SK-N-SH treated with all-trans-retinoic acid at 6 μM for 48 hours (cell line): ENCODE results near the gene PRR18.

Source experiments
- ATAC-seq: fragments of 200-7000 bp; cut with Tn5 transposase; 3 replicates; pipeline ENCODE4 v1.9.1; 2020; ENCODE audit warnings: mild to moderate bottlenecking, moderate library complexity
- ARNTL ChIP-seq: fragments of 450-650 bp; formaldehyde crosslinking; IDR thresholded peaks from 2 replicates; pipeline ENCODE4 v1.5.0; 2020; ENCODE audit warnings: low read depth, mild to moderate bottlenecking, moderate library complexity, borderline replicate concordance
- BACH2 ChIP-seq: fragments of 250-450 bp; sonication (Bioruptor Pico); IDR thresholded peaks from 2 replicates; pipeline ENCODE4 v1.9.0; 2021; ENCODE audit warnings: mild to moderate bottlenecking, borderline replicate concordance
- CREB5 ChIP-seq: fragments of 250-450 bp; sonication (Bioruptor Pico); IDR thresholded peaks from 2 replicates; pipeline ENCODE4 v1.5.1; 2020; ENCODE audit warnings: low read depth, mild to moderate bottlenecking, moderate library complexity
- CSDC2 ChIP-seq: fragments of 250-450 bp; sonication (Bioruptor Pico); IDR thresholded peaks from 2 replicates; pipeline ENCODE4 v1.5.0; 2020; ENCODE audit warnings: mild to moderate bottlenecking, moderate library complexity
- CSRNP3 ChIP-seq: fragments of 250-450 bp; sonication (Bioruptor Pico); IDR thresholded peaks from 2 replicates; pipeline ENCODE4 v1.5.1; 2021; ENCODE audit warnings: mild to moderate bottlenecking, moderate library complexity
- ESRRG ChIP-seq: fragments of 250-450 bp; sonication (Bioruptor Pico); IDR thresholded peaks from 2 replicates; pipeline ENCODE4 v1.6.1; 2021; ENCODE audit warnings: mild to moderate bottlenecking
- GLIS3 ChIP-seq: fragments of 250-450 bp; sonication (Bioruptor Pico); IDR thresholded peaks from 2 replicates; pipeline ENCODE4 v1.5.0; 2020; ENCODE audit warnings: mild to moderate bottlenecking, moderate library complexity
- ISL1 ChIP-seq: fragments of 250-450 bp; sonication (Bioruptor Pico); IDR thresholded peaks from 2 replicates; pipeline ENCODE4 v2.1.2; 2022; ENCODE audit warnings: mild to moderate bottlenecking, moderate library complexity
- PATZ1 ChIP-seq: fragments of 250-450 bp; sonication (Bioruptor Pico); IDR thresholded peaks from 2 replicates; pipeline ENCODE4 v1.8.0; 2020; ENCODE audit warnings: mild to moderate bottlenecking, moderate library complexity, borderline replicate concordance
- POU6F1 ChIP-seq: fragments of 250-450 bp; sonication (Bioruptor Pico); IDR thresholded peaks from 2 replicates; pipeline ENCODE4 v1.8.0; 2021; ENCODE audit warnings: low read depth, mild to moderate bottlenecking, moderate library complexity, borderline replicate concordance
- PPARA ChIP-seq: fragments of 250-450 bp; sonication (Bioruptor Pico); IDR thresholded peaks from 2 replicates; pipeline ENCODE4 v1.5.0; 2020; ENCODE audit warnings: mild to moderate bottlenecking, borderline replicate concordance
- RARB ChIP-seq: fragments of 250-450 bp; sonication (Bioruptor Pico); IDR thresholded peaks from 2 replicates; pipeline ENCODE4 v1.8.0; 2021; ENCODE audit warnings: mild to moderate bottlenecking, moderate library complexity
- SNAI2 ChIP-seq: fragments of 250-450 bp; sonication (Bioruptor Pico); IDR thresholded peaks from 2 replicates; pipeline ENCODE4 v1.5.0; 2020; ENCODE audit warnings: mild to moderate bottlenecking, moderate library complexity
- TCF4 ChIP-seq: fragments of 250-450 bp; sonication (Bioruptor Pico); IDR thresholded peaks from 2 replicates; pipeline ENCODE4 v1.8.0; 2021; ENCODE audit warnings: mild to moderate bottlenecking, moderate library complexity, borderline replicate concordance
- TOX ChIP-seq: fragments of 250-450 bp; sonication (Bioruptor Pico); IDR thresholded peaks from 2 replicates; pipeline ENCODE4 v1.8.0; 2021; ENCODE audit warnings: mild to moderate bottlenecking, moderate library complexity, borderline replicate concordance
- TSHZ2 ChIP-seq: fragments of 250-450 bp; sonication (Bioruptor Pico); IDR thresholded peaks from 2 replicates; pipeline ENCODE4 v1.5.0; 2020; ENCODE audit warnings: mild to moderate bottlenecking, moderate library complexity
- ZC3H10 ChIP-seq: fragments of 250-450 bp; sonication (Bioruptor Pico); IDR thresholded peaks from 2 replicates; pipeline ENCODE4 v1.5.1; 2021; ENCODE audit warnings: mild to moderate bottlenecking, moderate library complexity
- ZFP3 ChIP-seq: fragments of 250-450 bp; sonication (Bioruptor Pico); IDR thresholded peaks from 2 replicates; pipeline ENCODE4 v1.5.0; 2020; ENCODE audit warnings: mild to moderate bottlenecking, moderate library complexity
- ZFP30 ChIP-seq: fragments of 450-650 bp; formaldehyde crosslinking; IDR thresholded peaks from 2 replicates; pipeline ENCODE4 v1.5.0; 2022; ENCODE audit warnings: mild to moderate bottlenecking, moderate library complexity
- ZNF565 ChIP-seq: fragments of 450-650 bp; formaldehyde crosslinking; conservative IDR thresholded peaks from 2 replicates; pipeline ENCODE4 v1.5.0; 2020; ENCODE audit warnings: low read depth, mild to moderate bottlenecking, moderate library complexity
- ZNF70 ChIP-seq: fragments of 450-650 bp; formaldehyde crosslinking; IDR thresholded peaks from 2 replicates; pipeline ENCODE4 v1.5.0; 2020; ENCODE audit warnings: mild to moderate bottlenecking, moderate library complexity
- ZNF8 ChIP-seq: fragments of 450-650 bp; formaldehyde crosslinking; IDR thresholded peaks from 2 replicates; pipeline ENCODE4 v1.5.0; 2020; ENCODE audit warnings: mild to moderate bottlenecking, moderate library complexity

Gene PRR18

GRCh38 chr6:166313255-166314070, 5.3 kb upstream of the PRR18 start:
- peak; percentile 60; the same call in 2 of the 3 replicates for ATAC-seq
- no peak for TF ChIP-seq ZC3H10
- TF ChIP-seq PPARA (CRISPR knock-in tag), result no peak
- no peak for TF ChIP-seq RARB
- no peak for TF ChIP-seq ZNF70 (CRISPR knock-in tag)
- TF ChIP-seq, all 23 proteins: peak for 0

DNA sequence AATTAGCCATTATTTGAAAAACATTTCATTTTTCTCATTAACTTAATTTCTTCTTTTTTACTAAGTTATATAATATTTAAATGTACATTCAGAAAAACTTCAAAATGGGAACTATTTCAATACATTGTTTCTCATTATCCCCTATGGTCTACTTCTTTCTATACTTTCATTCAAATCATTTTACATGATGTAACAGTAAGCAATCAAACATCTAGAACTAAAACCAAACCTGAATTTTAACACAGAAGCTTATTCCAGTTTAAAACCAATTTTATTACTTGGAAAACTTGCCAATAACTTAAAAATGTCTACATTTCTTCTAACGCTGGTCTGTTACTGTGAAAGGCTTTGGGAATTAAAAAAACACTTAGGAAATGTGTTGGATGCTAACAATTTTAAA, 4.6 kb upstream of the PRR18 start:
- ATAC-seq, result no peak
- TF ChIP-seq CSDC2 (CRISPR knock-in tag) (no peak), ZNF70 (CRISPR knock-in tag) (no peak), ZFP30 (no peak), ESRRG (CRISPR knock-in tag) (no peak), ZNF8 (CRISPR knock-in tag) (no peak), ZFP3 (CRISPR knock-in tag) (no peak), TSHZ2 (CRISPR knock-in tag) (no peak), GLIS3 (no peak), BACH2 (CRISPR knock-in tag) (no peak), TOX (no peak), ISL1 (no peak), PATZ1 (CRISPR knock-in tag) (no peak), PPARA (CRISPR knock-in tag) (no peak), ZC3H10 (no peak), TCF4 (CRISPR knock-in tag) (no peak), ARNTL (CRISPR knock-in tag) (no peak), ZNF565 (CRISPR knock-in tag) (no peak), CREB5 (no peak)

DNA sequence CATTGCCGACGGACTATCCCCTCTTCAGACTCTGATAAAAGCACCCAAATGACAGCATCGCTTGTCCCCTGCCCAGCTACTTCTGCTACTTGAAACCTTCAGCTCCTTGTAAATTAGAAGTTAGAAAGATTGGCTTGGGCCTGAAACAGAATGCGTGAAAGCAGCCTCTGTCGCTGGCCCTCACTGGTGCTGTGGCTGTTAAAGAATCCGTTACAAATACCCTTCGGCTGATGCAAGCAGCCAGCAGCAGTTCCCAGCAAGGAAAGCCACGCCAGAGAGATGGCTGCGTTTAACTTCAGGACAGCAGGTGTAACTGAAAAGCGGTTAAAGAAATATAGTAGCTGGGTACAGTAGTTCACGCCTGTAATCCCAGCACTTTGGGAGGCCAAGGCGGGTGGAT, 2.4 kb upstream of the PRR18 start:
- TF ChIP-seq CSRNP3 (CRISPR knock-in tag) (no peak), GLIS3 (no peak), ZFP3 (CRISPR knock-in tag) (no peak), ZNF8 (CRISPR knock-in tag) (no peak), ARNTL (CRISPR knock-in tag) (no peak), PPARA (CRISPR knock-in tag) (no peak), ZNF565 (CRISPR knock-in tag) (no peak), BACH2 (CRISPR knock-in tag) (no peak), ZNF70 (CRISPR knock-in tag) (no peak), TCF4 (CRISPR knock-in tag) (no peak), TSHZ2 (CRISPR knock-in tag) (no peak), PATZ1 (CRISPR knock-in tag) (no peak), SNAI2 (no peak), POU6F1 (CRISPR knock-in tag) (no peak), TOX (no peak), CSDC2 (CRISPR knock-in tag) (no peak)
- ATAC-seq, result no peak
